ENCODE results near the gene MNS1. TPM values are rescaled to one million over a fixed set of nuclear protein-coding genes. Genes with fewer than 3 reads are reported as not detected.

The MNS1 gene, protein sequence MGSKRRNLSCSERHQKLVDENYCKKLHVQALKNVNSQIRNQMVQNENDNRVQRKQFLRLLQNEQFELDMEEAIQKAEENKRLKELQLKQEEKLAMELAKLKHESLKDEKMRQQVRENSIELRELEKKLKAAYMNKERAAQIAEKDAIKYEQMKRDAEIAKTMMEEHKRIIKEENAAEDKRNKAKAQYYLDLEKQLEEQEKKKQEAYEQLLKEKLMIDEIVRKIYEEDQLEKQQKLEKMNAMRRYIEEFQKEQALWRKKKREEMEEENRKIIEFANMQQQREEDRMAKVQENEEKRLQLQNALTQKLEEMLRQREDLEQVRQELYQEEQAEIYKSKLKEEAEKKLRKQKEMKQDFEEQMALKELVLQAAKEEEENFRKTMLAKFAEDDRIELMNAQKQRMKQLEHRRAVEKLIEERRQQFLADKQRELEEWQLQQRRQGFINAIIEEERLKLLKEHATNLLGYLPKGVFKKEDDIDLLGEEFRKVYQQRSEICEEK
- total RNA-seq (2021; ENCODE audit: unreplicated experiment), result 3.8 TPM
- 1.7 TPM for polyA plus RNA-seq (2012; ENCODE audit: insufficient read length)
- percentile 50 among the genes with signal in this experiment for Bru-seq, nascent RNA
- percentile 45 among the genes with signal in this experiment for BruChase-seq, experiment 1, labeled RNA remaining after a 2-hour chase
- BruChase-seq, experiment 2, labeled RNA remaining after a 6-hour chase, result percentile 48 among the genes with signal in this experiment
- long read RNA-seq, partial matches to known transcripts, result 4 of 8 reads
- long read RNA-seq, other reads (novel, unspliced or antisense), result 1 of 8 reads

DNA sequence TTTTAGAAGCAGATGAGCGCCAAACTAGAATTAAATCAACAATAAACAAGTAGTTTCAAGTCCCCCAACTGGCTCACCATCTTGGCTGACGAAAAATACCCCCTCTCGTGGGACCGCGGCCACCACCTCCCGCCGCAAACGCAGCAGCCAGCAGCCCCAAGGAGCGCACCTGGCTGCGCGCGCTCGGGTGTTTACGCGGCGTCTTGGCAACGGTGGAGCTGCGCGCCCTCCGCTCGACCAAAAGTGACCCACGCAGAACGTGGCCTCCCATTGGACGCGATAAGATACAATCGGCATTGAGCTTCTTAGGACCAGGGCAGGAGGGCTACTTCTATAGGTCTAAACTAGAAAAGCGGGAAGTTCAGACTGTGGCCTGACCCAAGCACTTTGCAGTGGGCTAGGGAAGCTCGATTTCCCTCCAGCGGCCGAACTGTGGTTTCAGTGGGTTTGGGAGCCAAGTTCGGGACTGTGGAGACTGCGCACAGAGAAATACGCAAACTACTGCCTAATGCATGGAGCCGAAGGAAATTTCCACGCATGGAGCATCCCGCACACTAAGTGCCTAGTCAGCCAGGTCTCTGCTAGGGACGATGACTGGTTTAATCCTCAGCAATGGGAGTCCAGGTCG is at the start of gene MNS1:
Gene MNS1 (minus strand): TSS at position 245 of the 628 bp plus-strand sequence. CDS start 165 bp downstream, at position 80.
- H3K27ac ChIP-seq (ENCODE audit: low read length), result peak within 1 kb of the TSS; percentile 64
- H3K9me3 ChIP-seq (ENCODE audit: control insufficient read depth, insufficient read depth, low read depth, low read length), result no peaks in the 10 kb centered on the region
- BruUV-seq (replicated peaks), result no TSS peak
- intact Hi-C loops (cut with micrococcal nuclease; ENCODE audit: unreplicated experiment) (no loop called here), in situ Hi-C loops (cut with HindIII; ENCODE audit: low pct_unique_long_range_greater_than_20kb, low sequenced_read_pairs) (no loop called here)
- no peaks in the 10 kb centered on the region for H3K27me3 ChIP-seq (ENCODE audit: control insufficient read depth, insufficient read depth, low read length)
- TF ChIP-seq, protein P1, sequence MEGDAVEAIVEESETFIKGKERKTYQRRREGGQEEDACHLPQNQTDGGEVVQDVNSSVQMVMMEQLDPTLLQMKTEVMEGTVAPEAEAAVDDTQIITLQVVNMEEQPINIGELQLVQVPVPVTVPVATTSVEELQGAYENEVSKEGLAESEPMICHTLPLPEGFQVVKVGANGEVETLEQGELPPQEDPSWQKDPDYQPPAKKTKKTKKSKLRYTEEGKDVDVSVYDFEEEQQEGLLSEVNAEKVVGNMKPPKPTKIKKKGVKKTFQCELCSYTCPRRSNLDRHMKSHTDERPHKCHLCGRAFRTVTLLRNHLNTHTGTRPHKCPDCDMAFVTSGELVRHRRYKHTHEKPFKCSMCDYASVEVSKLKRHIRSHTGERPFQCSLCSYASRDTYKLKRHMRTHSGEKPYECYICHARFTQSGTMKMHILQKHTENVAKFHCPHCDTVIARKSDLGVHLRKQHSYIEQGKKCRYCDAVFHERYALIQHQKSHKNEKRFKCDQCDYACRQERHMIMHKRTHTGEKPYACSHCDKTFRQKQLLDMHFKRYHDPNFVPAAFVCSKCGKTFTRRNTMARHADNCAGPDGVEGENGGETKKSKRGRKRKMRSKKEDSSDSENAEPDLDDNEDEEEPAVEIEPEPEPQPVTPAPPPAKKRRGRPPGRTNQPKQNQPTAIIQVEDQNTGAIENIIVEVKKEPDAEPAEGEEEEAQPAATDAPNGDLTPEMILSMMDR (IDR thresholded peaks at IDR 0.05), result no peak
- TF ChIP-seq SIN3A (IDR thresholded peaks at IDR 0.05; ENCODE audit: borderline replicate concordance, insufficient read depth, low read depth, low read length), result peak; percentile 84; the same call in 1 of the 2 replicates
- CTCF ChIA-PET, result interaction anchor here (0.6 to 0.7 kb wide), 3 partner anchors 26 to 462 kb away, joined by 3 read pairs; no protein-coding TSS in a partner anchor
- ATAC-seq (peak; percentile 100), DNase-seq (ENCODE audit: low read depth, low spot score) (peak; percentile 95)
- no peaks in the 10 kb centered on the region; the same call in 1 of the 2 replicates for H3K4me1 ChIP-seq (ENCODE audit: control insufficient read depth, insufficient read depth, low read length)
- H3K4me3 ChIP-seq (ENCODE audit: low read depth in 2 of 2, low read length in 2 of 2), result peak within 1 kb of the TSS; percentile 65 to 83
- no peaks in the 10 kb centered on the region for H3K36me3 ChIP-seq (ENCODE audit: control insufficient read depth, insufficient read depth, low read length)
- POLR2A ChIA-PET, result interaction anchor here (0.6 to 1.1 kb wide), 4 partner anchors 82 to 422 kb away, joined by 3 to 12 read pairs (median 4); no protein-coding TSS in a partner anchor

DNA sequence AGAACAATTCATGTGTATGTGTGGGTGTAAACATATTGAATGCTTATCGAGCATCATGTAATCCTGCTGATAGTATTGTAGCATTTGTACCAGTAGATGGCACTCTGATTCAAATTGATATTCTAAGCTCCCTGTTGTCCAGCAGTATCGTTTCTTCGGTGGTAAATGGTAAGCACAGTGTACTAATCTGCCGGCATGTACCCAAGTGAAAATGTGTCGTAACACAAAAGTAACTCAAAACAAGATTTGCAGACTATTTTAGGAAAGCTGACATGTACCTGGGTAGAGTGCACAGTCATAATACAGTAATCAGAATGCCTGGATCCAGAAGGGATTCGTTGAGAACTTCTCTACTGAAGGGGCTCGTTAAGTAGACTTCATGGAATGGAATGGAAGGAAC is 31.7 kb upstream of the MNS1 start:
- in situ Hi-C loops (cut with HindIII; ENCODE audit: low pct_unique_long_range_greater_than_20kb, low sequenced_read_pairs), result no loop called here
- CTCF ChIA-PET, result interaction anchor here (1.1 kb wide), 1 partner anchor 810 kb away, joined by 5 read pairs; no protein-coding TSS in a partner anchor

More for the DNA sequence above, 31.7 kb upstream of the MNS1 start:
- H3K36me3 ChIP-seq (ENCODE audit: control insufficient read depth, insufficient read depth, low read length), result no peaks in the 10 kb centered on the region
- ATAC-seq (peak; percentile 96), DNase-seq (ENCODE audit: low read depth, low spot score) (peak; percentile 64)
- no peaks in the 10 kb centered on the region for H3K27me3 ChIP-seq (ENCODE audit: control insufficient read depth, insufficient read depth, low read length)
- H3K9me3 ChIP-seq (ENCODE audit: control insufficient read depth, insufficient read depth, low read depth, low read length), result no peaks in the 10 kb centered on the region
- TF ChIP-seq SIN3A (IDR thresholded peaks at IDR 0.05; ENCODE audit: borderline replicate concordance, insufficient read depth, low read depth, low read length), result no peak
- no peak for TF ChIP-seq TCF7L2 (IDR thresholded peaks at IDR 0.05; ENCODE audit: low read depth, low read length)
- TF ChIP-seq, protein P1 (IDR thresholded peaks at IDR 0.05), result peak; percentile 75
- TF ChIP-seq, protein P2, sequence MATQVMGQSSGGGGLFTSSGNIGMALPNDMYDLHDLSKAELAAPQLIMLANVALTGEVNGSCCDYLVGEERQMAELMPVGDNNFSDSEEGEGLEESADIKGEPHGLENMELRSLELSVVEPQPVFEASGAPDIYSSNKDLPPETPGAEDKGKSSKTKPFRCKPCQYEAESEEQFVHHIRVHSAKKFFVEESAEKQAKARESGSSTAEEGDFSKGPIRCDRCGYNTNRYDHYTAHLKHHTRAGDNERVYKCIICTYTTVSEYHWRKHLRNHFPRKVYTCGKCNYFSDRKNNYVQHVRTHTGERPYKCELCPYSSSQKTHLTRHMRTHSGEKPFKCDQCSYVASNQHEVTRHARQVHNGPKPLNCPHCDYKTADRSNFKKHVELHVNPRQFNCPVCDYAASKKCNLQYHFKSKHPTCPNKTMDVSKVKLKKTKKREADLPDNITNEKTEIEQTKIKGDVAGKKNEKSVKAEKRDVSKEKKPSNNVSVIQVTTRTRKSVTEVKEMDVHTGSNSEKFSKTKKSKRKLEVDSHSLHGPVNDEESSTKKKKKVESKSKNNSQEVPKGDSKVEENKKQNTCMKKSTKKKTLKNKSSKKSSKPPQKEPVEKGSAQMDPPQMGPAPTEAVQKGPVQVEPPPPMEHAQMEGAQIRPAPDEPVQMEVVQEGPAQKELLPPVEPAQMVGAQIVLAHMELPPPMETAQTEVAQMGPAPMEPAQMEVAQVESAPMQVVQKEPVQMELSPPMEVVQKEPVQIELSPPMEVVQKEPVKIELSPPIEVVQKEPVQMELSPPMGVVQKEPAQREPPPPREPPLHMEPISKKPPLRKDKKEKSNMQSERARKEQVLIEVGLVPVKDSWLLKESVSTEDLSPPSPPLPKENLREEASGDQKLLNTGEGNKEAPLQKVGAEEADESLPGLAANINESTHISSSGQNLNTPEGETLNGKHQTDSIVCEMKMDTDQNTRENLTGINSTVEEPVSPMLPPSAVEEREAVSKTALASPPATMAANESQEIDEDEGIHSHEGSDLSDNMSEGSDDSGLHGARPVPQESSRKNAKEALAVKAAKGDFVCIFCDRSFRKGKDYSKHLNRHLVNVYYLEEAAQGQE (IDR thresholded peaks at IDR 0.05; ENCODE audit: insufficient read depth in 1 of 2, low read depth in 2 of 2, low read length in 1 of 2), result no peak
- no peak for TF ChIP-seq POLR2AphosphoS5 (IDR thresholded peaks at IDR 0.05; ENCODE audit: low read depth, low read length)
- H3K4me1 ChIP-seq (ENCODE audit: control insufficient read depth, insufficient read depth, low read length), result no peaks in the 10 kb centered on the region
- no TSS peak for BruUV-seq (replicated peaks)
- no peak overlapping the region for H3K4me3 ChIP-seq (ENCODE audit: low read depth in 2 of 2, low read length in 2 of 2)
- POLR2A ChIA-PET, result no interaction called here
- no peak overlapping the region for H3K27ac ChIP-seq (ENCODE audit: low read length)
- intact Hi-C loops (cut with micrococcal nuclease; ENCODE audit: unreplicated experiment), result loop anchor here (2.0 to 5.0 kb wide), 3 partner anchors 372 to 1031 kb away; no protein-coding TSS in a partner anchor

All from Panc1 (cell line).